Nucleus accumbens (tissue), 56 donors: ENCODE results near the gene MAMLD1.

Source experiments
- DNase-seq, 56 donors: peaks; one replicate each; lab custom pipeline; 2025; lab: John Stamatoyannopoulos, UW

Gene MAMLD1

GRCh38 chrX:150517303-150517910 lies 154.3 kb downstream of the MAMLD1 start:
- no peak for DNase-seq

- DNase-seq = no peak
These were observed 159.4 kb downstream of the MAMLD1 start for GRCh38 chrX:150522494-150522893.

GRCh38 chrX:150525061-150525919 lies 162.2 kb downstream of the MAMLD1 start:
- peak; percentile 6 to 90 (median 74) for DNase-seq

GRCh38 chrX:150526692-150527091 lies 163.6 kb downstream of the MAMLD1 start:
- DNase-seq = no peak

GRCh38 chrX:150527108-150527507 lies 164.0 kb downstream of the MAMLD1 start:
- DNase-seq = no peak

- no peak for DNase-seq
These were observed 166.5 kb downstream of the MAMLD1 start for GRCh38 chrX:150529587-150529986.

GRCh38 chrX:150530821-150531220 lies 167.7 kb downstream of the MAMLD1 start:
- DNase-seq = no peak

GRCh38 chrX:150531467-150531866 lies 168.3 kb downstream of the MAMLD1 start:
- DNase-seq = peak in 17 of 56 donors; percentile 3 to 46 (median 11)

GRCh38 chrX:150533863-150534262 lies 170.7 kb downstream of the MAMLD1 start:
- no peak for DNase-seq

- no peak for DNase-seq
These were observed 173.5 kb downstream of the MAMLD1 start for GRCh38 chrX:150536455-150537116.

GRCh38 chrX:150537851-150538250 lies 174.7 kb downstream of the MAMLD1 start:
- no peak for DNase-seq

- no peak for DNase-seq
These were observed 177.8 kb downstream of the MAMLD1 start for GRCh38 chrX:150540965-150541364.

- DNase-seq = no peak
These were observed 179.7 kb downstream of the MAMLD1 start for GRCh38 chrX:150542846-150543229.

GRCh38 chrX:150543230-150544155 lies 180.4 kb downstream of the MAMLD1 start:
- DNase-seq = no peak

GRCh38 chrX:150544222-150544787 lies 181.2 kb downstream of the MAMLD1 start:
- no peak for DNase-seq

- DNase-seq = peak in 8 of 56 donors; percentile 3 to 29 (median 8)
These were observed 182.0 kb downstream of the MAMLD1 start for GRCh38 chrX:150544835-150545770.

GRCh38 chrX:150546711-150547153 lies 183.6 kb downstream of the MAMLD1 start:
- DNase-seq = peak in 2 of 56 donors; percentile 18 to 27

- DNase-seq = peak in 55 of 56 donors; percentile 9 to 86 (median 65)
These were observed 184.4 kb downstream of the MAMLD1 start for GRCh38 chrX:150547375-150548115.
